HG02623 (cell line): ENCODE data around the gene OR5B3.
"Not testable (repeated sequence)": the region's sequence is repeated elsewhere in the genome, so short reads cannot be mapped to it uniquely, and the experiment has no call there.

Experiments used
- ATAC-seq: cut with Tn5 transposase; IDR thresholded peaks from one replicate; pipeline ENCODE4 v1.9.1; 2021; ENCODE audit warnings: moderate library complexity; ENCODE audit not compliant: unreplicated experiment

OR5B3 gene

DNA sequence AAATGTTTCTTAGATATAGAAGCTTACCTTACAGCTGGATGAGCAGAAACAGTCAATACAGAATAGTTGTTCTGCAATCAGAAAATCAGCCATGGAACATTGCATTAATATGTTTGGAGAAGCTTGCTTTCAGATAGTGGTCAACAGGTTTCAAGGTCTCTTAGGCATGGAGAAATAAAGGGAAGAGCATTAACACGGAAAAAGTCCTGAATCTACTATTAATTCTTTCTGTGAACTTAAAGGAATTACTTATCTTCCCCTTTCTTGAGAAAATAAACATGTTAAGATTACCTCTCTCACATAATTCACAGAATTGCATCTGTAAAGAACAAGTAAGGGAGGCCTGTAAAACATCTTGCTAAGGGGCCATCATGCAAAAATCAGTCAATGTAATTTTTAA, at the start of gene OR5B3:
OR5B3 (minus strand) TSS at position 101 of the 400 bp plus-strand sequence. CDS start 3,465 bp downstream, outside the sequence.
- no peak for ATAC-seq

DNA sequence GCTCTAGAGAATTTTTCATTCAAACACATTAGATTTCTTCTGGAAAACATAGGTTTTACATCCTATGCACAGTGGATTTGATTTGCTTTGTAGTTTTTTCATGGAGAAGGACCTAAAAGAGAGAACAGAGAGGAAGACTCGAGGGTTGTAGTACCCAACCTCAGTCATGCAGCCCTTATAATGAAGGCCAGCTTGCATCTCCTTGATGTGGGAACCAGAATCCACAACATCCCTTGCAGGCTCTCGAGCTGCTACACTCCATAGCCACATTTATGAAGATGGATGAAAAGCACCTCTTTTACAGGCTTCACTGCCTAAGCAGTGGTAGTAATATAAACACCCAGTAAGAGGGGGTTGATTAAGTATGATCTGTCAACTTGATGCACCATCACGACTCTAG, 44.9 kb upstream of the OR5B3 start:
- no peak for ATAC-seq

DNA sequence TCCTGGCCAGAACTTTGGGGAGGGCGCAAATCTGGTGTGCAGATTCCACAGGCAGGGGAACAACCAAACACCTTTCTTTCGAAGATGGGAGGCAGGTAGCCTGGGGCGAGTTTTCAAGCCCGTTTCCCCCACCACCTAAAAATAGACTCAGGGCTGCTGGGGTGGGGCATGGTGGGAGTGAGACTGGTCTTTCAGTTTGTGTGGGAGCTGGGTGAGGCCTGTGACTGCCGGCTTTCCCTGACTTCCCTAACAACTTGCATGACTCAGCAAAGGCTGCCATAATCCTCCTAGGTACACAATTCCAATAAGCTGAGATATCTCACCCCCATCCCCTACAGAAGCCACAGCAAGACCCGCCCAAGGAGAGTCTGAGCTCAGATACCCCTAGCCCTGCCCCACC, 39.6 kb upstream of the OR5B3 start:
- no peak for ATAC-seq

DNA sequence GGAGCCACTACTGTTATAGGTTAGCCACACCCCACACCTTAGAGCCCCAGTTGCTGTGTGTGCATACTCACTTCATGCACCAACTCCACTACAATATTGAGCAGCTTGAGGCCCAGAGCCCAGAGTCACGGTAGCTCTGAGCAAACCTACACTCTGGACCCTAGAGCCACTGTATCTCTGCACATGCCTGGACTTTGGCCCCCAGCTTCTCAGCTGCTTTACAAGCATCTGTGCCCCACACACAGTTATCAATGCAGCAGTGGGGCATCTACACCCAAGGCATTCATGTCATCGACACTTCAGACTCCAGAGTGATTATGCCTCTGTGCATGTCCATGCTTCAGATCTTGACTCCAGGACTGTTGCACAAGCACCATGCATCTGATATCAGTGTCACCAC, 37.6 kb upstream of the OR5B3 start:
- ATAC-seq, result no peak

DNA sequence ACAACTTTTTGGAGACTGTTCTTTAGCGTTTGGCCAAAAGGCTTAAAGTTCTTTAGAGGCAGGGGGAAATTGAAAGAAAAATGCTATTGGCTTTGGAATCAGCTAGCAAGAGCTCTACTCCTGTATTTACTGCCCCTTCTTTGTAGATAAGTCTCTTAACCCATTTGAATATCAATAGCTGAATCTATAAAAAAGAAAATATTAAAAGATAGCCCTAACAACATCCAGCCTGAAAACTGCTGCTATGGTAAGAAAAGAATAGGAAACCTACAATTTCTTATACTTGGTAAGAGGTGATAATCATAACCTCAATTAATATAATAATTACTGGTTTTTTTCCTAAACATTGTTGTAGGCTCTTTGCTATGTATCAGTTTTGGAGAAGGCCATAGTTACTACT, 35.5 kb upstream of the OR5B3 start, which contains the start of gene OR5B12:
OR5B12 (minus strand) TSS at position 101 of the 400 bp plus-strand sequence. CDS start 2,085 bp downstream, outside the sequence.
- no peak for ATAC-seq

DNA sequence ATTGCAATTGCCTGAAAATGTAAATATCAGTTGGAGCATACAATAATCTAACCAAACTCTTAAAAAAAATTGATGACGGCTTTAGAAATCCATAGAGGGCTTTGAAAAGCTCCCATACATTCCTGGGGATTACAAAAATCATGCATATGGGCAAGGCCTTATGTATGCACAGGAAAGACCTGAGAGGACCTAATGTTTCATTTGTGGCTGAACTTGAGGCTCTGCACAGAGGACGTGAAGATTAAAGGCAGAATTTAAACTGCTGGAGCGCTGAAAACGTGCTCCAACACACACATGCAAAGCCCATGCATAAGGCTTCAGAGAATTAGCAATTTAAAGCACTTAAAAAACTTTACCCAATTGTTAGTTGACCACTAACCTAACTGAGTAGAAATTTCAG, 31.8 kb upstream of the OR5B3 start:
- ATAC-seq, result no peak

DNA sequence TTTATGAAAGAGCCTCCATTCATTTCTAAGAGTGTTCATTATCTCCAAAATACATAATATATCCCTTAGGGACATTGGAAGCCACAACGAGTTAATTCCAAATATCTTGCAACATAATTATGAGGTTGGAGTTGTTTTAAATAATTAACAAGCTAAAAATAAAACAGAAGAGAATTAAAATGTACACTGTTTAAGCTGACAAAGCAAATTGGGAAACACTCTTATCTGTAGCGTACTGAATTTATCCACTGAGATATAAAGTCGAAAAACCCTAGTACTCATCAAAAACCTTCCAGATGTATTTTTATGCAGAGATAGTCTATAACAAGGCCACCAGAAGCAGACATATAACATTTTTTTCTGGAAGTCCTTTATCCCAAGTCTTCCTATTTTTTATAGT, 27.5 kb upstream of the OR5B3 start:
- no peak for ATAC-seq

DNA sequence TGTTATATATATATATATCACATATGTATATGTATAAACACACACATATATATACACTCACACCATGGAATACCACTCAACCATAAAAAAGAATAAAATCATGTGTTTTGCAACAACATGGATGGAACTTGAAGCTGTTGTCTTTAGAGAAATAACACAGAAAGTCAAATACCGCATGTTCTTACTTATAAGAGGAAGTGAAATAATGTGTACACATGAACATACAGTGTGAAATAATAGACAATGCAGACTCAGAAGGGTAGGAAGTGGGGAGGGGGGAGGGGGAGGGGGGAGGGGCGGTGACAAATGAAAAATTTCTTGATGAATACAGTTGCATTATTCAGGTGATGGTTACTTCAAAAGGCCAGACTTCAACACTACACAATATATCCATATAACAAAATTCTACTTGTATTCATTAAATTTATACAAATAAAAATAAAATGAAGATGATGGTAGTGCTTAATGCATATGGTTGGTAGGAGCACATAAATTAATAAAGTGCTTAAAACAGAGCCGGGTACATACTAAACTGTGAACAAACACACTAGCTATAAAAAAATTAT, 27.0 kb upstream of the OR5B3 start:
- no peak for ATAC-seq

DNA sequence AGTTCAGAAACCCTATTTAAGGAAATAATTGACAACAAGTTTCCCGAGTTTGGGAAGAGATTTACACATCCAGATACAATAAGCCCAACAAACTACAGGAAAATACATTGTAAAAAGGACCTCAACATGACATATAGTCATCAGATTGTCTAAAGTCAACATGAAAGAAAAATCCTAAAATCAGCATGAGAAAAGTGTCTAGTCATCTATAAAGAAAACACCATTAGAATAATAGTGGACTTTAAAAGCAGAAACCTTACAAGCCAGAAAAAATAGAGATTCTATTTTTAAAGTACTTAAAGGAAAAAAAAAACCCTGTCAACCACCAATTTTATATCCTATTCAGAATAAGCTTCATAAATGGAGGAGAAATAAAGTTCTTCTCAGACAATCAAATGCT, 22.6 kb upstream of the OR5B3 start:
- no peak for ATAC-seq

DNA sequence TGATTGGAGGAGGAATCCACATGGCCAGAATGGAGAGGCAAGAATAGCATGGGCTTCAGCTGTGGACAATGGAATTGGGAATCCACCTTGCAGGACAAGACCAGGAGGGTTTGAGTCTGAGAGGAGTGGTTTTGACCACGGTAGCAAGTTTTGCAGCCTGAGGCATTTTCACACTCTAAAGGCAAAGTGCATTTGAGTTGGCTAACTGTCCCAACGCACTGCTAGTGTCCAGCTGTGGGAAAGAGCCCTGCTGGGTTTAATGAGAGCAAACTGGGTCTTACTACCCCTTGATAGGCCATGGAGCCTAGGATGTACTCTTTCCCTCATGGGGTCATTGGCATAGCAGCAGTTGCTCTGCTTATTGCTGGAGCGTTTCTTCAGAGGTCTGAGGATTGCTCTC, 21.3 kb upstream of the OR5B3 start, which contains the start of gene OR5B2:
OR5B2 (minus strand) TSS at position 101 of the 400 bp plus-strand sequence. CDS start 4,860 bp downstream, outside the sequence.
- ATAC-seq, result no peak

DNA sequence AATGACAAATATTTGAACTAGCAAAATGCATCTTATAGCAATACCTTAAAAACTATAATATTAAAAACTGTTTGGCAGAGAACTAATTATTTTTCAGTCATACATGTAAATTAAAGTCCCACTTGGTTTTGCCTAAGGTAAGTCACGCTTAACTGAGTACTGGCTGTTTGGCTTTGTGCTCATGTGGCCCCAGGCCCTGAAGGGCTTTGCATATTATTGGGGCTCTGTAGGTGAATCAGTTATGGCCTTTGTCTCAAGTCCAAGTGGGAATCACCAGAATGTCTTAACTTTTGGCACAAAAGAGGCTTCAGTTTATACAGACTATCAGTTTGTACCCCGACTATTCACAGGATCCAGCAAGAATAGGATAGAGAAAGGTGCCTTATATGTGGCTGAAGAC, 7.1 kb downstream of the OR5B3 start:
- ATAC-seq, result not testable (repeated sequence)

DNA sequence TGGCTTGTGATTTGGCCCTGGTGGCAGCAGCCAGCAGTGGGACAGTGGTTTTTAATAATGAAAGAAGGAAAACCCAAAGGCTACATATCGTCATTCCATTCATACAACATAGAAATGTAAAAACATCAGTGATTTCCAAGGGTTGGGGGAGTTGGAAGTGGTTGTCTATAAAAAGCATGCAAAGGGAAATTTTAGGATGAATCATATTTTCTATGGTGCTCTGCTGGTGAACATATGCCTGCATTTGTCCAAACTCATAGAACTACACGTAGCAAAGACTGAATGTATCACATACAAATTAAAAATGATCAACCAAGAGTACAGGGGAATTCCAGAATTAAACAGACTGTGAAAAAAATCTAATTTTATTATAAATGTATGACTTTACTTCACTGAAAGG, 11.1 kb downstream of the OR5B3 start:
- ATAC-seq, result no peak

DNA sequence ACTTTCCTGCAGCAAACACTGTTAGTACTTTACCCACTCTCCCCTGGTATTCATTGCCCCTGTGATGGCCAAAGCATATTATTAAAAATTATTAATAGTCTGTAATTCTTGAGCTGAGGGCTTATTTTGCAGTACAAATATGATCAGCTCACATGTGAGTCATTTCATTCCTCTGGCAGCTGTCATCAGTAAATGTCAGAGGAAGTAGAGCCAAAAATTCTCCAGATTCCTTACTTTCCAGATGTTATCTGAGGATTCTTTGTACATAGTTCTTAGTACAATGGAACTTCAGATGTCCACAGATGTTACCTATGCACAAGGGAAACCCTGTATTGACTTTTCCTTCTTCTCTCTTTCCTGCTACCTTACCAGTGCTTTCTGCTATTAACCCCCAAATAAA, 12.5 kb downstream of the OR5B3 start:
- no peak for ATAC-seq

DNA sequence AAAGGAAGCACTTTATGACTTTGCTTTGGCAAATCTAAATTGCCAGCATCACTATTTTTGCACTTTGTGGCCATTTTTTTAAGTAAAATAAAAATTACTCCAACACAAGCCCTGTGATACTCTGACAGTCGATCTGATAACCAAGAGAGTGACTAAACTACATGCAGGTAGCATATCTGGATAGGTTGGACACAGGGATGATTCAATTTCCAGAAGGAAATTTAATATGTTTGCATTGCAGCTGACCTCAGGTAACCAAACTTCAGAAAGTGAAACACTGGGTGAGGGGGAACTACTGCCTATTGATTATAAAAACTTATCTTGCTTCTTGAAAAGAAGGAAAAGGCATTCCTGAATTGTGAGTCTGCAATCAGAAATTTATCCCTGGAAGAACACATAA, 13.9 kb downstream of the OR5B3 start:
- ATAC-seq, result no peak

DNA sequence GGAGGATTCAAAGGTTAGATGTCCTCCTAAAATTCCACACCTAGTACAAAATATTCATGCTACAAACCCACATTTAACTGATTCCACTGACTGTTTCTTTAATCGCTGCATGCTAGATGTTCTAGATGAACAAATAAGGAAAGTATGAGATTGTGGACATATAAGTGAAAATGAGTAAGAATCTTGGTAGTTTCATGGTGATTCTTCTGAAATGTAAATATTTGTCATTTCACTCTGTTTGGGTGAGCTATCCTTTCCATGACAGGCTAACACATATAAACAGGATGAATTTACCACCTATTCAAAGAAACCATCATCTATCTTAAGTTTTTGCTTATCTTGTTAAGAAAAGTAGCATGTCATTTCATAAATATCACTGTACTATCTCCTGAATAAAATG, 14.8 kb downstream of the OR5B3 start:
- no peak for ATAC-seq

DNA sequence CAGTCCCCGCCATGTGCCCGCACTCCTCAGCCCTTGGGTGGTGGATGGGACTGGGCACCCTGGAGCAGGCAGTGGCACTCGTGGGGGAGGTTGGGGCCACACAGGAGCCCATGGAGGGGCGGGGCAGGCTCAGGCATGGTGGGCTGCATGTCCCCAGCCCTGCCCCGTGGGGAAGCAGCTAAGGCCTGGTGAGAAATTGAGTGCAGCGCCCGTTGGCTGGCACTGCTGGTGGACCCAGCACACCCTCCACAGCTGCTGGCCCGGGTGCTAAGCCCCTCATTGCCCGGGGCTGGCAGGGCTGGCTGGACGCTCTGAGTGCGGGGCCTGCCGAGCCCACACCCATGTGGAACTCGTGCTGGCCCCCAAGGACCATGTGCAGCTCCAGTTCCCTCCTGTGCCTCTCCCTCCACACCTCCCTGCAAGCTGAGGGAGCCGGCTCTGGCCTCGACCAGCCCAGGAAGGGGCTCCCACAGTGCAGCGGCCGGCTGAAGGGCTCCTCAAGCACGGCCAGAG, 16.1 kb downstream of the OR5B3 start:
- ATAC-seq, result no peak

DNA sequence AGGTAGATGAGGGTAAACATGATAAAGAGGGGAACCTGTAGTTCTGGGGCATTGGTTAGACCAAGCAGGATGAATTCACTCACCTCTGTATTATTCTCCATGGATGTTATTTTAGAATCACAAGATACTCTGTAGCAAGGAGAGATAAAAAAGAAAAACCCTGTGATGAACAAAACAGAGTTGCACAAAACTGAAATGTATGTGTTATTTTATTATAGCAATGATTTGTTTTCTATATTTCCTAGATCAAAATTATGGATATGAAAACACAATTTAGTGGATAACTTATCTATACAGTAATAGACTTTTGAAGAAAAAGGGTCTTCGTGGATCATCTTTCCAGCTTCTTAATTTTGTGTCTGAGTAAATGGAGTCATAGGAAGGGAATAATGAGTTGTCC, 47.7 kb downstream of the OR5B3 start, which contains the start of gene OR5B17:
OR5B17 (minus strand) TSS at position 101 of the 400 bp plus-strand sequence; CDS start at position 101, 0 bp downstream.
- no peak for ATAC-seq

DNA sequence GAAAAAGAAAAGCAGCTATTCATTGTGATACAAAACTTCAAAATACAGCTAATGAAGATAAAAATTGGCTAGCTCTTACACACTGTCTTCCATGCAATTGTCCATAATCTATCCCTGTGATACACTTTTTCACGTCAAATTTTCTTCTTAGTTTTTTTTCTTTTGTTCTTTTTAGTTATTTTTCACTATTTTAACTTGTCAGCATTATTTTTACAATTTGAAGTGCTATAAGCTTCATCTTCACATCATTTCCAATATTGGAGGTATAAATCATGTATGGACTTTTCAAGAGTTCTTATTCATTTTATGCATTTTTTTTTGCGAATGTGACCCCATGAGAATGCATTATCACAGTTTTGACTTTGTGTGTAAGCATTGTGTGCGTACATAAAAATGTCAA, 51.9 kb downstream of the OR5B3 start:
- no peak for ATAC-seq
